ENCODE data around the gene UBR1.

Gene UBR1

GRCh38 chr15:43107751-43108150, 1.9 kb upstream of the UBR1 start:
- no peak for DNase-seq (ENCODE audit: low spot score)

GRCh38 chr15:43106486-43106829, 620 bp upstream of the UBR1 start:
- DNase-seq (ENCODE audit: low spot score) = no peak

- peak; percentile 17 for DNase-seq (ENCODE audit: low spot score)
These were observed 631 bp downstream of the UBR1 start for GRCh38 chr15:43105077-43105736.

- DNase-seq (ENCODE audit: low spot score) = no peak
These were observed 1.4 kb downstream of the UBR1 start for GRCh38 chr15:43104426-43104825.

- no peak for DNase-seq (ENCODE audit: low spot score)
These were observed 1.9 kb downstream of the UBR1 start for GRCh38 chr15:43103907-43104306.

- no peak for DNase-seq (ENCODE audit: low spot score)
These were observed 3.7 kb downstream of the UBR1 start for GRCh38 chr15:43102187-43102586.

GRCh38 chr15:43100971-43101370, 4.9 kb downstream of the UBR1 start:
- DNase-seq (ENCODE audit: low spot score) = no peak

GRCh38 chr15:43099105-43099845, 6.6 kb downstream of the UBR1 start:
- no peak for DNase-seq (ENCODE audit: low spot score)

- no peak for DNase-seq (ENCODE audit: low spot score)
These were observed 9.4 kb downstream of the UBR1 start for GRCh38 chr15:43096411-43096810.

- DNase-seq (ENCODE audit: low spot score) = no peak
These were observed 10.0 kb downstream of the UBR1 start for GRCh38 chr15:43095708-43096347.

- no peak for DNase-seq (ENCODE audit: low spot score)
These were observed 10.6 kb downstream of the UBR1 start for GRCh38 chr15:43095243-43095642.

- no peak for DNase-seq (ENCODE audit: low spot score)
These were observed 11.3 kb downstream of the UBR1 start for GRCh38 chr15:43094416-43095030.

- DNase-seq (ENCODE audit: low spot score) = no peak
These were observed 12.8 kb downstream of the UBR1 start for GRCh38 chr15:43093026-43093425.

GRCh38 chr15:43091859-43092258, 14.0 kb downstream of the UBR1 start:
- DNase-seq (ENCODE audit: low spot score) = no peak

- no peak for DNase-seq (ENCODE audit: low spot score)
These were observed 19.3 kb downstream of the UBR1 start for GRCh38 chr15:43086551-43086950.

GRCh38 chr15:43085921-43086320, 19.9 kb downstream of the UBR1 start:
- DNase-seq (ENCODE audit: low spot score) = no peak

- DNase-seq (ENCODE audit: low spot score) = no peak
These were observed 23.3 kb downstream of the UBR1 start for GRCh38 chr15:43082509-43082908.

GRCh38 chr15:43081283-43081682, 24.6 kb downstream of the UBR1 start:
- DNase-seq (ENCODE audit: low spot score) = no peak

- DNase-seq (ENCODE audit: low spot score) = no peak
These were observed 34.4 kb downstream of the UBR1 start for GRCh38 chr15:43071451-43071850.

- no peak for DNase-seq (ENCODE audit: low spot score)
These were observed 34.9 kb downstream of the UBR1 start for GRCh38 chr15:43070893-43071292.

GRCh38 chr15:43070249-43070648, 35.6 kb downstream of the UBR1 start:
- DNase-seq (ENCODE audit: low spot score) = no peak

GRCh38 chr15:43067717-43068461, 37.9 kb downstream of the UBR1 start:
- no peak for DNase-seq (ENCODE audit: low spot score)
